K562 (cell line): ENCODE measurements around the gene SLC7A1. TPM values are rescaled to one million over a fixed set of nuclear protein-coding genes. Genes with fewer than 3 reads are reported as not detected.

ENCODE experiments used
- ATAC-seq: fragments of 200-7000 bp; cut with Tn5 transposase; 3 replicates; pipeline ENCODE4 v1.9.1; 2020; ENCODE audit warnings: moderate library complexity
- BruUV-seq: library from RNA; stranded (reverse); fragments of 400-500 nt; replicated peaks from 2 replicates; lab custom pipeline; 2021; lab: Mats Ljungman, UMichigan
- CTCF ChIA-PET: fragments of 300-600 bp; formaldehyde crosslinking; extraction: SDS; loops from one replicate; lab custom pipeline; 2021; ENCODE audit warnings: low intra/inter-chr PET ratio; lab: Yijun Ruan, JAX
- POLR2A ChIA-PET: fragments of 300-600, 350-650 bp; sonication (Branson Sonifier 250); formaldehyde crosslinking; extraction: SDS; loops from one replicate; lab custom pipeline; 2021; ENCODE audit warnings: antibody characterized with exemption, inconsistent platforms; lab: Yijun Ruan, JAX
- DNase-seq, 4 experiments: peaks; one replicate each; pipeline versions ENCODE4 v3.0.0 to v3.0.0-alpha.2; 2011 to 2018; ENCODE audit warnings: low spot score in 3 of 4, mixed read lengths in 3 of 4; ENCODE audit errors: extremely low read depth in 1 of 4
- FAIRE-seq: peaks from 2 replicates; lab custom pipeline; 2011; peaks lifted over from hg19 to GRCh38; lab: Jason Lieb, UNC
- H2AFZ ChIP-seq: 2 replicates; pipeline ENCODE4 v1.6.0; 2011; ENCODE audit warnings: low read depth, low read length, control low read depth, inconsistent platforms
- H3K27ac ChIP-seq: fragments of 200-600 bp; 3 replicates; pipeline ENCODE4 v1.8.0; 2011; ENCODE audit warnings: low read depth, mild to moderate bottlenecking, control low read depth, inconsistent platforms, low read length, moderate library complexity, mixed read lengths; ENCODE audit errors: extremely low read depth
- H3K27me3 ChIP-seq, 2 experiments: fragments of 300-600 bp in 1 of 2; 2 replicates in 1 of 2; 3 replicates in 1 of 2; pipeline versions ENCODE4 v1.6.0 to v1.8.0; 2011; ENCODE audit warnings: inconsistent platforms in 2 of 2, low read length in 2 of 2, mild to moderate bottlenecking in 1 of 2, mixed read lengths in 1 of 2, moderate library complexity in 1 of 2; ENCODE audit not compliant: control insufficient read depth in 2 of 2, insufficient read depth in 2 of 2
- H3K36me3 ChIP-seq: fragments of 300-600 bp; 3 replicates; pipeline ENCODE4 v1.8.0; 2011; ENCODE audit warnings: mild to moderate bottlenecking, low read length, inconsistent platforms; ENCODE audit not compliant: control insufficient read depth, insufficient read depth
- H3K4me1 ChIP-seq, 2 experiments: fragments of 200-600 bp in 1 of 2; replicated peaks in 1 of 2; 2 replicates in 1 of 2; 3 replicates in 1 of 2; pipeline versions ENCODE4 v1.5.1 to v1.8.0; 2011; ENCODE audit warnings: inconsistent platforms in 2 of 2, low read length in 2 of 2, mild to moderate bottlenecking in 1 of 2, mixed read lengths in 1 of 2, moderate library complexity in 1 of 2; ENCODE audit not compliant: control insufficient read depth in 2 of 2, insufficient read depth in 2 of 2
- H3K4me2 ChIP-seq: 2 replicates; pipeline ENCODE4 v1.6.1; 2011; ENCODE audit warnings: low read length, control low read depth, inconsistent platforms, mixed read lengths; ENCODE audit not compliant: insufficient read depth
- H3K4me3 ChIP-seq: fragments of 200-600 bp; sonication (generic), shearing (Covaris generic); 2 replicates; pipeline ENCODE4 v1.5.1; 2016; ENCODE audit warnings: control low read depth, inconsistent platforms
- H3K79me2 ChIP-seq: fragments of 200-600 bp; 3 replicates; pipeline ENCODE4 v1.8.0; 2011; ENCODE audit warnings: low read length, inconsistent platforms; ENCODE audit not compliant: control insufficient read depth, insufficient read depth
- H3K9ac ChIP-seq, 2 experiments: 2 replicates each; pipeline versions ENCODE4 v1.6.0 to v1.6.1; 2011; ENCODE audit warnings: low read depth in 2 of 2, low read length in 2 of 2, control low read depth in 1 of 2, inconsistent platforms in 1 of 2, mild to moderate bottlenecking in 1 of 2, mixed read lengths in 1 of 2; ENCODE audit not compliant: insufficient read depth in 1 of 2
- H3K9me1 ChIP-seq: one replicate; pipeline ENCODE4 v1.6.0; 2011; ENCODE audit warnings: inconsistent platforms, mild to moderate bottlenecking, low read length, moderate library complexity; ENCODE audit not compliant: control insufficient read depth, insufficient read depth
- H3K9me3 ChIP-seq: replicated peaks from 2 replicates; pipeline ENCODE4 v1.5.1; 2011; ENCODE audit warnings: low read depth, low read length, inconsistent platforms; ENCODE audit not compliant: control insufficient read depth, insufficient read depth
- H4K20me1 ChIP-seq: replicated peaks from 2 replicates; pipeline ENCODE4 v1.6.1; 2011; ENCODE audit warnings: low read length, inconsistent platforms, mixed read lengths; ENCODE audit not compliant: control insufficient read depth, insufficient read depth
- ARHGAP35 ChIP-seq: fragments of 450-650 bp; IDR thresholded peaks from 2 replicates; pipeline ENCODE4 v1.6.1; 2018; ENCODE audit not compliant: partially characterized antibody
- ARID2 ChIP-seq: fragments of 450-650 bp; IDR thresholded peaks from 2 replicates; pipeline ENCODE4 v1.6.1; 2017; ENCODE audit warnings: antibody characterized with exemption, mild to moderate bottlenecking
- CC2D1A ChIP-seq: fragments of 450-650 bp; IDR thresholded peaks from 2 replicates; pipeline ENCODE4 v1.6.1; 2017; ENCODE audit warnings: mild to moderate bottlenecking
- DIDO1 ChIP-seq: fragments of 450-650 bp; IDR thresholded peaks from 2 replicates; pipeline ENCODE4 v1.6.1; 2016; ENCODE audit warnings: low read depth, missing biosample characterization, missing genetic modification characterization
- FOXA1 ChIP-seq: fragments of 450-650 bp; IDR thresholded peaks from 2 replicates; pipeline ENCODE4 v1.6.1; 2016; ENCODE audit warnings: mild to moderate bottlenecking, borderline replicate concordance
- HMG20A ChIP-seq: fragments of 450-650 bp; formaldehyde crosslinking; conservative IDR thresholded peaks from 2 replicates; pipeline ENCODE4 v1.4.0; 2020; ENCODE audit warnings: mild to moderate bottlenecking, mixed read lengths
- POLR3G ChIP-seq: IDR thresholded peaks from 2 replicates; pipeline ENCODE4 v1.6.1; 2011; ENCODE audit not compliant: insufficient read length, insufficient replicate concordance; ENCODE audit errors: extremely low read depth
- RBM25 ChIP-seq: fragments of 200-400 bp; formaldehyde crosslinking; IDR thresholded peaks from 2 replicates; pipeline ENCODE4 v1.6.1; 2018; ENCODE audit warnings: low read length, low read depth, moderate library complexity; ENCODE audit not compliant: severe bottlenecking
- SRSF3 ChIP-seq: fragments of 200-400 bp; formaldehyde crosslinking; IDR thresholded peaks from 2 replicates; pipeline ENCODE4 v1.6.1; 2016; ENCODE audit warnings: mild to moderate bottlenecking, low read length, moderate library complexity; ENCODE audit not compliant: insufficient read depth
- TEAD1 ChIP-seq, 2 experiments: fragments of 450-650 bp in 1 of 2; sonication (generic) in 1 of 2; formaldehyde crosslinking; IDR thresholded peaks; 2 replicates each; pipeline versions ENCODE4 v1.4.0 to v1.8.0; 2020 to 2022; ENCODE audit warnings: mild to moderate bottlenecking in 2 of 2, missing genetic modification reagents in 1 of 2
- ZNF324 ChIP-seq: fragments of 250-450 bp; sonication (Bioruptor Pico); IDR thresholded peaks from 2 replicates; pipeline ENCODE4 v1.4.0; 2020; ENCODE audit warnings: mild to moderate bottlenecking
- WGBS: fragments of 100-300 bp; shearing (Covaris generic); methylation state at CpG from one replicate; pipeline ENCODE4 v1.1.6; 2016; ENCODE audit warnings: low coverage, mixed read lengths; ENCODE audit not compliant: insufficient coverage; ENCODE audit errors: missing lambda C conversion rate; 5-methylcytosine and 5-hydroxymethylcytosine counted together
- in situ Hi-C: fragments of 300-500 bp; cut with MboI; formaldehyde crosslinking; loops from 4 replicates; pipeline ENCODE4 v1.15.0; 2018; ENCODE audit warnings: inconsistent platforms, mixed read lengths
- intact Hi-C: fragments of 100-400 bp; cut with micrococcal nuclease; formaldehyde crosslinking; loops from 2 replicates; pipeline ENCODE4 v1.14.2; 2022
- polyA plus RNA-seq, 8 experiments: library from polyadenylated mRNA; depleted of rRNA in 4 of 8; stranded (reverse) in 5 of 8; unstranded in 3 of 8; fragments of >200 nt; fragmentation: Nextera tagmentation in 2 of 8; fragmentation: Illumina TruSeq in 1 of 8; extraction: Ambion mirVana in 2 of 8; extraction: Trizol in 1 of 8; gene quantifications; 2 replicates each; pipeline versions ENCODE4 v1.2.1 to v1.2.3, GENCODE V29; 2011 to 2014; ENCODE audit warnings: inconsistent platforms in 1 of 8, missing spikeins in 1 of 8
- total RNA-seq, 7 experiments: library from RNA; depleted of rRNA in 6 of 7; stranded (reverse); fragments of >200 nt in 6 of 7; fragmentation: Illumina TruSeq in 2 of 7; extraction: Trizol in 2 of 7; gene quantifications; 2 replicates each; pipeline versions ENCODE4 v1.2.1 to v1.2.3, GENCODE V29; 2011 to 2021; ENCODE audit warnings: low replicate concordance in 1 of 7
- TF ChIP-seq, protein P1 (sequence below): fragments of 250-450 bp; sonication (Bioruptor Pico); IDR thresholded peaks from 2 replicates; pipeline ENCODE4 v1.8.0; 2021; ENCODE audit warnings: moderate library complexity, mild to moderate bottlenecking, inconsistent platforms
- TF ChIP-seq, protein P2 (sequence below): fragments of 250-450 bp; sonication (Bioruptor Pico); IDR thresholded peaks from 2 replicates; pipeline ENCODE4 v1.4.0; 2020; ENCODE audit warnings: mild to moderate bottlenecking
- TF ChIP-seq, protein P3 (sequence below): fragments of 450-650 bp; formaldehyde crosslinking; IDR thresholded peaks from 2 replicates; pipeline ENCODE4 v1.4.0; 2020; ENCODE audit warnings: mild to moderate bottlenecking, moderate library complexity
- TF ChIP-seq, protein P4 (sequence below), 3 experiments: fragments of 200-800 bp in 1 of 3; fragments of 250-450 bp in 1 of 3; fragments of 450-650 bp in 1 of 3; sonication (Bioruptor Pico) in 1 of 3; sonication (Bioruptor generic) in 1 of 3; formaldehyde crosslinking in 1 of 3; IDR thresholded peaks; 2 replicates each; pipeline versions ENCODE4 v1.6.1 to v1.8.0; 2016 to 2022; ENCODE audit warnings: mild to moderate bottlenecking in 2 of 3, missing genetic modification characterization in 2 of 3, missing compliant biosample characterization in 1 of 3, moderate library complexity in 1 of 3

Gene SLC7A1
- total and polyA plus RNA-seq, 9 of the 15 experiments (the other 6 are each of a cell fraction or from before 2014, with no cell fraction given) = 3.3 to 69.7 (median 10.8) TPM

DNA sequence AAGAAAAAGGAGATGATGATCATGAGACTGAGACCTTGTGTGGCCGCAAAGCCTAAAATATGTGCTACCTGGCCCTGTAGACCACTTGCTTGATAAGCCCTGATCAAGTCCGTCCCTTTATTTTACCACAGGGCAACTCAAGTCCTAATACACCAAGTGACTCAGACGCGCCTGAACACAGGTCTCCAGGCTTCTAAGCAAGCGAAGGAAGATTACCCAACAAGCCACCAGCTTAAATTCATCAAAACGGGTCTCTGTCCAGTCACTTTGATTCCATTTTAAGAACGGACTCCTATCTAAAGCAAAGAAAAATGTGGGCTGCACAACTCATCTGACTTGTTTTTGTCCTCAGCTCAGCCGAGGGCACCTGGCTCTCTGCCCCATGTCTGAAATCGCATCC lies 26.8 kb downstream of the SLC7A1 start (continued):
- TF ChIP-seq SRSF3 (no peak), TEAD1 (CRISPR knock-in tag; IDR thresholded peaks at IDR 0.05) (no peak)
- TF ChIP-seq, protein P1, sequence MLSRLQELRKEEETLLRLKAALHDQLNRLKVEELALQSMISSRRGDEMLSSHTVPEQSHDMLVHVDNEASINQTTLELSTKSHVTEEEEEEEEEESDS (CRISPR knock-in tag) = no peak

DNA sequence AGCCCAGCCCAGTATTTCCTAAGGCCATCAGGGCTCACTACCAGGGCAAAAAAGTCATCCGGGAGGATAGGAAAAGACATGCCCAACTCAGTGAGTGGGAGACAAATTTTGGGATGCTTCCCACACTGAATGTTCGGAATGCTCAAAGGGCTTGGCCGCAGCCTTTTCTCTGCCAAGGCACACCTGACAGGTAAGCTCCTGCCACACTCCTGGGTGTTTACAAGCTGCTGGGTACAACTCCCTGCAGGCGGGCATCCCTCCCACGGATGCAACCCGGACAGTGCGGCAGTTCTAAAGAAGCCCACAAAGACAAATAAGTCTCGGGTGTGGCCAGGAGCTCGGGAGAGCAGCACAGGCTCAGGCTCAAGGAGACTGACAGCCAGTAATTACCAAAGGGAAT lies 28.1 kb downstream of the SLC7A1 start:
- peaks cover 99% of the 10 kb centered on the region for H3K79me2 ChIP-seq
- FAIRE-seq (no peak), DNase-seq (no peak), ATAC-seq (no peak)
- H2AFZ ChIP-seq = no peak overlapping the region
- TF ChIP-seq, protein P2, sequence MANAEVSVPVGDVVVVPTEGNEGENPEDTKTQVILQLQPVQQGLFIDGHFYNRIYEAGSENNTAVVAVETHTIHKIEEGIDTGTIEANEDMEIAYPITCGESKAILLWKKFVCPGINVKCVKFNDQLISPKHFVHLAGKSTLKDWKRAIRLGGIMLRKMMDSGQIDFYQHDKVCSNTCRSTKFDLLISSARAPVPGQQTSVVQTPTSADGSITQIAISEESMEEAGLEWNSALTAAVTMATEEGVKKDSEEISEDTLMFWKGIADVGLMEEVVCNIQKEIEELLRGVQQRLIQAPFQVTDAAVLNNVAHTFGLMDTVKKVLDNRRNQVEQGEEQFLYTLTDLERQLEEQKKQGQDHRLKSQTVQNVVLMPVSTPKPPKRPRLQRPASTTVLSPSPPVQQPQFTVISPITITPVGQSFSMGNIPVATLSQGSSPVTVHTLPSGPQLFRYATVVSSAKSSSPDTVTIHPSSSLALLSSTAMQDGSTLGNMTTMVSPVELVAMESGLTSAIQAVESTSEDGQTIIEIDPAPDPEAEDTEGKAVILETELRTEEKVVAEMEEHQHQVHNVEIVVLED (CRISPR knock-in tag) = no peak
- no peak for TF ChIP-seq RBM25
- TF ChIP-seq ARID2 = no peak
- no peak for TF ChIP-seq CC2D1A
- no peak for TF ChIP-seq ARHGAP35
- TF ChIP-seq POLR3G = no peak
- no peak for TF ChIP-seq HMG20A (CRISPR knock-in tag)
- TF ChIP-seq, protein P3, sequence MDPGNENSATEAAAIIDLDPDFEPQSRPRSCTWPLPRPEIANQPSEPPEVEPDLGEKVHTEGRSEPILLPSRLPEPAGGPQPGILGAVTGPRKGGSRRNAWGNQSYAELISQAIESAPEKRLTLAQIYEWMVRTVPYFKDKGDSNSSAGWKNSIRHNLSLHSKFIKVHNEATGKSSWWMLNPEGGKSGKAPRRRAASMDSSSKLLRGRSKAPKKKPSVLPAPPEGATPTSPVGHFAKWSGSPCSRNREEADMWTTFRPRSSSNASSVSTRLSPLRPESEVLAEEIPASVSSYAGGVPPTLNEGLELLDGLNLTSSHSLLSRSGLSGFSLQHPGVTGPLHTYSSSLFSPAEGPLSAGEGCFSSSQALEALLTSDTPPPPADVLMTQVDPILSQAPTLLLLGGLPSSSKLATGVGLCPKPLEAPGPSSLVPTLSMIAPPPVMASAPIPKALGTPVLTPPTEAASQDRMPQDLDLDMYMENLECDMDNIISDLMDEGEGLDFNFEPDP (CRISPR knock-in tag) = no peak
- TF ChIP-seq ZNF324 (CRISPR knock-in tag) = no peak
- no peak for TF ChIP-seq DIDO1 (tag)
- no peak for TF ChIP-seq FOXA1
- TF ChIP-seq, protein P4, sequence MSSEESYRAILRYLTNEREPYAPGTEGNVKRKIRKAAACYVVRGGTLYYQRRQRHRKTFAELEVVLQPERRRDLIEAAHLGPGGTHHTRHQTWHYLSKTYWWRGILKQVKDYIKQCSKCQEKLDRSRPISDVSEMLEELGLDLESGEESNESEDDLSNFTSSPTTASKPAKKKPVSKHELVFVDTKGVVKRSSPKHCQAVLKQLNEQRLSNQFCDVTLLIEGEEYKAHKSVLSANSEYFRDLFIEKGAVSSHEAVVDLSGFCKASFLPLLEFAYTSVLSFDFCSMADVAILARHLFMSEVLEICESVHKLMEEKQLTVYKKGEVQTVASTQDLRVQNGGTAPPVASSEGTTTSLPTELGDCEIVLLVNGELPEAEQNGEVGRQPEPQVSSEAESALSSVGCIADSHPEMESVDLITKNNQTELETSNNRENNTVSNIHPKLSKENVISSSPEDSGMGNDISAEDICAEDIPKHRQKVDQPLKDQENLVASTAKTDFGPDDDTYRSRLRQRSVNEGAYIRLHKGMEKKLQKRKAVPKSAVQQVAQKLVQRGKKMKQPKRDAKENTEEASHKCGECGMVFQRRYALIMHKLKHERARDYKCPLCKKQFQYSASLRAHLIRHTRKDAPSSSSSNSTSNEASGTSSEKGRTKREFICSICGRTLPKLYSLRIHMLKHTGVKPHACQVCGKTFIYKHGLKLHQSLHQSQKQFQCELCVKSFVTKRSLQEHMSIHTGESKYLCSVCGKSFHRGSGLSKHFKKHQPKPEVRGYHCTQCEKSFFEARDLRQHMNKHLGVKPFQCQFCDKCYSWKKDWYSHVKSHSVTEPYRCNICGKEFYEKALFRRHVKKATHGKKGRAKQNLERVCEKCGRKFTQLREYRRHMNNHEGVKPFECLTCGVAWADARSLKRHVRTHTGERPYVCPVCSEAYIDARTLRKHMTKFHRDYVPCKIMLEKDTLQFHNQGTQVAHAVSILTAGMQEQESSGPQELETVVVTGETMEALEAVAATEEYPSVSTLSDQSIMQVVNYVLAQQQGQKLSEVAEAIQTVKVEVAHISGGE (CRISPR knock-in tag; IDR thresholded peaks at IDR 0.05) = no peak
- 64% methylated on average over 4 of the region's 9 CpGs for WGBS
- intact Hi-C loops (no loop called here), in situ Hi-C loops (no loop called here)
- no peaks in the 10 kb centered on the region; the same call in 2 of the 3 replicates for H3K36me3 ChIP-seq
- peaks cover 45% of the 10 kb centered on the region for H4K20me1 ChIP-seq
- no peak overlapping the region for H3K4me3 ChIP-seq
- H3K9me3 ChIP-seq = no peaks in the 10 kb centered on the region
- no peak overlapping the region for H3K4me2 ChIP-seq
- H3K27ac ChIP-seq = no peak overlapping the region
- no peaks in the 10 kb centered on the region for H3K27me3 ChIP-seq
- ChIA-PET CTCF (no interaction called here), POLR2A (interaction anchor here (1.4 kb wide), 1 partner anchor 14 kb away, joined by 5 read pairs; no protein-coding TSS in a partner anchor)
- H3K4me1 ChIP-seq = peaks cover 0 to 3% of the 10 kb centered on the region in 2 experiments; a peak in 2 of 5 replicates
- peaks cover 2% of the 10 kb centered on the region for H3K9me1 ChIP-seq
- no TSS peak for BruUV-seq
- H3K9ac ChIP-seq = no peak overlapping the region
